A673 (cell line): ENCODE measurements around the gene CXCR6.

ENCODE experiments used
- EZH2 ChIP-seq: fragments of 200-600 bp; sonication (generic); IDR thresholded peaks from 2 replicates; pipeline ENCODE4 v1.6.1; 2017; ENCODE audit warnings: borderline replicate concordance, low read depth, mild to moderate bottlenecking, mixed read lengths, antibody characterized with exemption, low read length; ENCODE audit not compliant: poor library complexity, severe bottlenecking
- TF ChIP-seq, protein P1 (sequence below): fragments of 300-800, 200-600 bp; sonication (generic); conservative IDR thresholded peaks from 2 replicates; pipeline ENCODE4 v1.5.1; 2017; ENCODE audit warnings: low read depth, mild to moderate bottlenecking, antibody characterized with exemption, low read length, moderate library complexity, mixed read lengths

DNA sequence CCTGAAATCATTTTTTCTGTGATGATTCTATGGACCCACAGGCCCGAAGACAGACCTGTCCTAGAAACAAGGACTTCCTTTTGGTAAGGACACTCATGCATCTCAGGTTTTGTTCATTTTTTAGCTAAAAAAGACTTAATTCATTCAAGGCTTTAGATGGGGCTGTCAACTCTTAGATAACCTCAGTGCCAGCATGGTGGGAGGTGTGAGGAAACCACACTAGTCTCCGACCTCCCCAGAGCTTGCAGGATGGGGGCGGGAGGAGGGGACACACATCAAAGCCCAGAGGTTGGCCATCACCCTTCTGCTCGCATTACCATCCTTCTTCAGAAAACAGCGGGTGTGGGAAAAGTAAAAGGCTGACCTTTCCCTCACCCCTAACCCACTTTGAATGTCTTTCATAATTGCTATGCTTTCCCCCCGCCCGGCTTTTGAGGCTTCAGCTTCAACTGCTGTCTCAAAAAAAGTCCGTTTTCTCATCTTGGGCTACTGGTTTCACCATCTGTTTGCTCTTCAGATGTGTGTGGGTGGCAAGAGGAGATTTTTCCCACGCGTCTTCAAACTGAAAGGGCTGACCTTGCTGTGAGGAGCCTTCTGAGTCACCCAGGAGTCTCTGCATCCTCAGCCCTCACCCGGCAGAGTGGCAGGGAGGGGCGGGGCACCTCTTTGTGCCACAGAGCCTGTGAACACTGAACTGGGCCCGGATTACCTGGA is 27.6 kb upstream of the CXCR6 start:
- TF ChIP-seq, protein P1, sequence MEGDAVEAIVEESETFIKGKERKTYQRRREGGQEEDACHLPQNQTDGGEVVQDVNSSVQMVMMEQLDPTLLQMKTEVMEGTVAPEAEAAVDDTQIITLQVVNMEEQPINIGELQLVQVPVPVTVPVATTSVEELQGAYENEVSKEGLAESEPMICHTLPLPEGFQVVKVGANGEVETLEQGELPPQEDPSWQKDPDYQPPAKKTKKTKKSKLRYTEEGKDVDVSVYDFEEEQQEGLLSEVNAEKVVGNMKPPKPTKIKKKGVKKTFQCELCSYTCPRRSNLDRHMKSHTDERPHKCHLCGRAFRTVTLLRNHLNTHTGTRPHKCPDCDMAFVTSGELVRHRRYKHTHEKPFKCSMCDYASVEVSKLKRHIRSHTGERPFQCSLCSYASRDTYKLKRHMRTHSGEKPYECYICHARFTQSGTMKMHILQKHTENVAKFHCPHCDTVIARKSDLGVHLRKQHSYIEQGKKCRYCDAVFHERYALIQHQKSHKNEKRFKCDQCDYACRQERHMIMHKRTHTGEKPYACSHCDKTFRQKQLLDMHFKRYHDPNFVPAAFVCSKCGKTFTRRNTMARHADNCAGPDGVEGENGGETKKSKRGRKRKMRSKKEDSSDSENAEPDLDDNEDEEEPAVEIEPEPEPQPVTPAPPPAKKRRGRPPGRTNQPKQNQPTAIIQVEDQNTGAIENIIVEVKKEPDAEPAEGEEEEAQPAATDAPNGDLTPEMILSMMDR = no peak
- TF ChIP-seq EZH2 = no peak
